ENCODE results near the gene FOXP4.
"Not testable (repeated sequence)": the region's sequence is repeated elsewhere in the genome, so short reads cannot be mapped to it uniquely, and the experiment has no call there.

The FOXP4 gene

DNA sequence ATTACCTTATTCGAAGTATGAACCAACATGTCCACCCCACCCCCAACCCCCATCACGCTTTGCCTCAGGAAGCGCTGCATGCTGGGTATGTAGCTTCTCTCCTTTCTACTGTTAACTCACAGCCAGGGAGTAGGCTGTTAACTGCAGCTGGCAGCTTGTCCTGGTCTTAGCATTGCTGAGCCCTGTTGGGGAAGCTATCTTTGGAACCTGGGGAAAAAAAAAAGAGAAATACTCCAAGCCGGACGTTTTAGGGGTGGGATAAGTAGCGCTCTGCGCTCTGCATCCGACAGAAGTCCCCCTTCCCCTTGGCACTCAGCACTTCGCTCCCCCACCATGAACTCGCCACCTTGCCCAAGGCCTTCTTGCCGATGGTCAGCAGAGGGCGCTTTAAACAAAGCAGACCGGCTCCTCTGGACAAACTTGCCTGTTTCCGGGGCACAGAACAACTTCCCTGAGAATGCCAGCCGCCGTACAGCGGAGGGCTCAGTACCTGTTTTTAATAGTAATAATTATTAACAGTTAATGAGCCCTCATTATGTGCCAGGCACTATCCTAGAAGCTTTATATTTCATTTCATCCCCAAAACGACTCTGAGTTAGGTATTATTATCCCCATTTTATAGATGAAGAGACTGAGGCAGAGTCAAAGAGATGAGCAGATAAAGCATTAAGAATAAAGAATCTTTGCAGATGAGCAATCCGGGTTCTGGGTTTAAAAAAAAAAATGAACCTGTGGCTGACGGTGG lies 56.9 kb downstream of the FOXP4 start:
- DNase-seq: peak; percentile 63 to 66

DNA sequence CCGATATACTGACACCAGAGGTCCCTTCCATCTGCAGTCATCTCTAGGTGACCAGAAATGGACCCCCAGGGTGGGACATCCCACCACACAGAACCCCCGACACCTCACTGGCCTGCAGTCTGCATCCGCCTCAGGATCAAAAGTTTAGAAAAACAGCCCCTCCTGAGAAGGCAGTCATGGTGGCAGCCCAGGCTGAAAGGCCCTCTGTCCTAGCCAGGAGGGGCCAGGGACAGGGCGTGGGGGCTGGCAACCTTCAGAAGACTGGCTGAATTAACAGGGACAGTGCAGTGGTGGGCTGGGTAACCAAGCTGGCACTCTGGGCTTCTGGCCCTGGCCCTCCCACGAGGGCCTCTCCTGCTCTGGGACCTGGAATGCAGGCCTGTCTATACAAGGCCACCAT lies 57.8 kb downstream of the FOXP4 start:
- DNase-seq: no peak

- DNase-seq: no peak
Measured at GRCh38 chr6:41605649-41606048, 59.5 kb downstream of the FOXP4 start.

DNA sequence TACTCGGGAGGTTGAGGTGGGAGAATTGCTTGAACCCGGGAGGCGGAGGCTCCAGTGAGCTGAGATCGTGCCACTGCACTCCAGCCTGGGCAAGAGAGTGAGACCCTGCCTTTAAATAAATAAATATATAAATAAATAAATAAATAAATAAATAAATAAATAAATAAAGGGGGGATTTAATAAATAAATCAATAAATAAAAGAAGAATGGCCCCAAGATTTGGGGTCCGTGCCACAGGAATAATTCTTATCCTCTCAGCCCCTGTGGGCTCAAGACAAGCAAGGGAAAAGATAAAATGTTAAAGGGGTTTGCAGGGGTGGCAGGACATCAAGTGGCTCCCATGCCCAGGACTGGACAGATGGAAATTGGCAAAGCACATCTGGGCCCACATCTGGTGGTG lies 60.9 kb downstream of the FOXP4 start:
- DNase-seq: no peak

DNA sequence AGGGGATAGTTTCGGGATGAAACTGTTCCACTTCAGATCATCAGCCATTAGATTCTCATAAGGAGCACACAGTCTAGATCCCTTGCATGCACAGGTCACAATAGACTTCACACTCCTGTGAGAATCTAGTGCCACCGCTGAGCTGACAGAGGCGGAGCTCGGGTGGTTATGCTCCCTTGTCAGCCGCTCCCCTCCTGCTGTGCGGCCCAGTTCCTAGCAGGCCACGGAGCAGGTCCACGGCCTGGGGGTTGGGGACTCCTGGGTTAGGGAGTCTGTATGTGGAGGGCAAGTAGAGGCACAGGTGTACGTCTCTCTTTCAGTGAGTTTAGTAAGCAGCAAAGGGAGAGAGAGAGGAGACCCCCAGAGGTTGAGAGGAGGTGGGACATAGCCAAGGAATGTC lies 61.6 kb downstream of the FOXP4 start:
- no peak for DNase-seq

DNA sequence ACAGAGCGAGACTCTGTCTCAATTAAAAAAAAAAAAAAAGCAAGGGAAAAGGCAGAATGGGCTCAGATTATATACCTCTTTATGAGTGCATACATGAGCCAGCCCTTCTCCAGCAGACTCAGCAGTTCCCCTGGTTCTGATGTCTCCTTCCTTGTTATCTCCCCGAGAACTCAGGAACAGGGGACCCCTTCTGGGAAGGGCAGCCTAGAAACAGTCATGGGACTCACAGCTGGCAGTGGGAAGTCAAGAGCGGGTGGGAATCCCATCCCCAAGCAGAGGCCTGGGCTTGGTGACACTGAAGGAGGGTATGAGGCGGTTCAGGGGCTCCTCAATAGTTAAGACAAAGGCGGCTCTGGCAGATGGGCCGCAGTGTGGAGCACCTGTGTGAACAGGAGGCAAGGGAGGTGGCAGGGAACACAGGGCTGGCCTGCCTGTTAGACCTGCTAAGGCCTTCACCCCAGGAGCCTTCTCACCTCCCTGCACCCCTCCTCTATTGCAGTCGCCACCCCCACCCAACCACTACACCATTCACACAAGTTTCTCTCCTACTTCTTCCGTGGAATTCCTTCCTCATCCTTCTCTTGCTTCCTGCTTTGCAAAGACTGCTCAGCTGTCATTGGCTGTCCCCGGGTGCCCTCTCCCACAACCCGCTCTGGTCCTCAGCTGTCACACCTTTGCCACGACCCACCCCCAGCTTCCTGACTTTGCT lies 62.4 kb downstream of the FOXP4 start:
- no peak for DNase-seq

GRCh38 chr6:41614715-41615114 lies 68.5 kb downstream of the FOXP4 start:
- no peak for DNase-seq

DNA sequence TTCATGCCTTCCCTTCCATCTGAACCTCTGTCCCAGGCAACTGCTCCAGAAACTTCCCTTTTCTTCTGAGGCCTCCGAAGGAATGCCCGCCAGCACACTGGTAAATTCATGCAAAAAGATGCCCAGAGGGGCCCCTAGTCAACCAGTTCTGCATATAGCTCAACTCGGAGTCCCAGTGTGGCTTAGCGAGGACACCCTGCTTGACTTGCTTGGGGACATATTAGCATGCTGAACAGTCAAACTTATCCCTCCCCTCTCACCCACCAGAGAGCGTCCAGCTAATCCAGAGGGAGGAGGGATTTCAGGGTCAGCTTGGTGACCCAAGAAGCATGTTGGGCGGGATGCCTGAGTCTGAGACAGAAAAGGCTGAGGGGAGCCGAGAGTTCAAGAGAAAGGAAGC lies 69.1 kb downstream of the FOXP4 start:
- DNase-seq: no peak

- DNase-seq: no peak
Measured at GRCh38 chr6:41618598-41618997, 72.4 kb downstream of the FOXP4 start.

DNA sequence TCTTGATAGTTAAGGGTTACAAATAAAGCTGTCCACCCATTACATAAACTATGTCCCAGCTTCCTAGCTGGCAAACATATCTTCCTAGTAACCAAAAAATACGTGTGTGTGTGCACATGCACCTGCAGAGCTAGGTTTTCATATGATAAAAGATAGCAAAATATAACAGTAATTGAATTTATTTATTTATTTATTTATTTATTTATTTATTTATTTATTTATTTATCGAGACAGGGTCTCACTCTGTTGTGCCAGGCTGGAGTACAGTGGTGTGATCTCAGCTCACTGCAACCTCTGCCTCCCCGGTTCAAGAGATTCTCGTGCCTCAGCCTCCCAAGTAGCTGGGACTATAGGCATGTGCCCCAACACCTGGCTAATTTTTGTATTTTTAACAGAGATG lies 73.0 kb downstream of the FOXP4 start:
- DNase-seq: not testable (repeated sequence)

DNA sequence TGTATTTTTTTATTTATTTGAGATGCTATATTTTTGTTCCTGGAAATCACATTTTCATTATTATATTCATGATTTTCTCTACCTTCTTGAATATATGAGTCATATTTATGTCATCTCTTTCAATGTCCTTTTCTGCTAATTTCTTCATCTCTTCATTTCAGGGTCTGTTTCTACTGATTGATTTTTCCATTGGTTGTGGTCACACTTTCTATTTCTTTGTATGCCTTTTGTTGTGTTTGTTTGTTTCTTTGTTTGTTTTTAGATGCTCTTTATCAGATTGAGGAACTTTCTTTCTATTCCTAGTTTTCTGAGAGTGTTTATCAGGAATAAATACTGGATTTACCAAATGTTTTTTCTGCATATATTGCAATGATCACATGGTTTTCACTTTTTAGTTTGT lies 75.2 kb downstream of the FOXP4 start:
- no peak for DNase-seq

- no peak for DNase-seq
Measured at GRCh38 chr6:41621802-41622201, 75.6 kb downstream of the FOXP4 start.

DNA sequence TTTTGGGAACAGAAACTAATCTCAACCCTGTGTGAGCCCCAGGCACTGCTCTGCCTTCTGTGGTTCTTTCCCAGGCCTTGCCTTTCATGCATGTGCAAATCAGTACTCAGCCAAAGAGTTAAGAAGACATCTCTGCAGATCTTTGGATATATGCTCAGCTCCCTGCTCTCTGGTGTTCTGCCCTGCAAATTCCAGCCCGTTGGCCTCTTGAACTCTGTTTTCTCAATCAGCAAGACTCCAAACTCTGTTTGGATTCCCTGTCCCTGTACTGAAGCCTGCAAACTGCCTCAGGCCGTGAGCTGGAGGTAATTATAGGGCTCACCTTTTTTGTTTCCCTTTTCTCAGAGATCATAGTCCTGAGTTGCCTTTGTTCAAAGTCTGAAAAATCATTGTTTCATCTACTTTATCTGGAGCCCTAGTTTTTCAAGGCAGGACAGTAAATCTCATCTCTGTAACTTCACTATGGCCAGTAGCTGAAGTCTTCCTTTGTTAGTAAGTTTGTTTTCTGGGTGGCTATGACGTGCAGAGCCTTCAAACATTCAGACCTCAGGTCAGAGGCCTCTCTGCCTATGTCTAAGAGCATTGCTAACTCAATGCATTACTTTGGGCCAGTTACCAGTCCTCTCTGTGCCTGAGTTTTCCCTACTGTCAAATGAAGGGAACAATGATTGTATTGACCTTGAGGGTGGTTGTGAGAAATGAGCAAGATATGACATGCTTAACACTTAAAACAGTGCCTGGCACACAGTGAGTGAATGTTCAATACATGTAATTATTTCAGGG lies 76.2 kb downstream of the FOXP4 start:
- no peak for DNase-seq

GRCh38 chr6:41623330-41623729 lies 77.1 kb downstream of the FOXP4 start:
- no peak for DNase-seq

DNA sequence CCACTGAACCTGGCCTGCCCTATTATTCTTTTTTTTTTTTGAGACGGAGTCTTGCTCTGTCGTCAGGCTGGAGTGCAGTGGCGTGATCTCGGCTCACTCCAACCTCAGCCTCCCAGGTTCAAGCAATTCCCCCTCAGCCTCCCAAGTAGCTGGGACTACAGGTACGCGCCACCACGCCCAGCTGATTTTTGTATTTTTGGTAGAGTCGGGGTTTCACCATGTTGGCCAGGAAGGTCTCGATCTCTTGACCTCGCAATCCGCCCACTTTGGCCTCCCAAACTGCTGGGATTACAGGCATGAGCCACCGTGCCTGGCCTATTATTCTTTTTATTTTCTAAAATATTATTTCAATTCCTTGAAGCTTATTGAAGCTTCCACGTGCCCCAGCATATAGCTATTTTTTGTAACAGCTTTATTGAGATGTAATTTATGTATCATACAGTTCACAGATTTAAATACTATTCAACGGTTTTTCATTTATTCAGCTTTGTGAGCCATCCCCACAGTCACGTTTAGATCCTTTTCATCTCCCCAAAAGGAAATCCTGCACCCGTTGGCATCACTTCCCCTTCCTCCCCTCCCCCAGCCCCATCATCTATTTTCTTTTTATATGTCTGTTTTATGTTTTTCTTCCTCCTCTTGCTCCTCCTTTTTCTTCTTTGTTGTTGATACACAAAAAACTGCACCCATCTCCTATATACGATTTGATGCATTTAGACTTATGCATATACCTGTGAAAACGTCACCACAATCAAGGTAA lies 78.6 kb downstream of the FOXP4 start:
- no peak for DNase-seq

GRCh38 chr6:41625442-41625841 lies 79.3 kb downstream of the FOXP4 start:
- DNase-seq: no peak

DNA sequence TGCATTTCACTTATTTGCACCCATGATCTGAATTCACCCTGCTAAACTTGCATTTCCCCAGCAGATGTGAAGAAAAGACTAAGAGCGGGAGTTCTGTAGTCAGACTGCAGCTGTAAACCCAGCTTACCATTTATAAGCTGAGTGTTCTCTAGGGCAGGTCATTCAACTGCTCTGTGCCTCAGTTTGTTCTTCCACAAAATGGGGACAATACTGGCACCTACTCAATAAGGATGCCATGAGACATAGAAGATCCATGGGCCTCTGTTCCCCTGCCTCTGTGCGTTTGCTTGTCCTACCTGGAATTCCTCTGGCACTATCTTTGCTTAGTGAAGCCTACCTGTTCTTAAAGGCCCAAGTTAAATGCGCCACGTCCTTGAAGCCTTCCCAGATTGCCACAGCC lies 79.8 kb downstream of the FOXP4 start:
- DNase-seq: no peak

GRCh38 chr6:41626917-41627316 lies 80.7 kb downstream of the FOXP4 start:
- DNase-seq: no peak

- no peak for DNase-seq
Measured at GRCh38 chr6:41629128-41629527, 82.9 kb downstream of the FOXP4 start.

GRCh38 chr6:41630069-41630468 lies 83.9 kb downstream of the FOXP4 start:
- no peak for DNase-seq

DNA sequence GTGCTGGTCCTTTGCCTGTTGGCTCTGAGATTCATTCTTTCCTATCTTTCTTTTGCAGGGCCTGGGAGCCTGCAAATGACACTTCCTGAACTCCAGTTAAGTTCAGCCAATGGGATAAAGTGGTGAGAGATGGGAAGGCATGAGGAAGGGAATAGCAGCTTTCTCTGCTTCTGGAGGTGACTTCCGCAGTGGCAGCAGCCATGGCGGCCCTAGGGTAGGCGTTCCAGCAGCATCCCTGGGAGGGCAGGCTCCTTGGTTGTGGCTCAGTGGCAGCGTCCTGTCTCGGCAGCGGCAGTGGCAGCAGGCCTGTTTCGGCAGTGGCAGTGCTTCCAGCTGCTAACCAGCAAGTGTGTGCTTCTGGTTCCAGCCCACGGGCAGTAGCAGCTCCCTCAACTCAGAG lies 84.8 kb downstream of the FOXP4 start:
- no peak for DNase-seq

DNA sequence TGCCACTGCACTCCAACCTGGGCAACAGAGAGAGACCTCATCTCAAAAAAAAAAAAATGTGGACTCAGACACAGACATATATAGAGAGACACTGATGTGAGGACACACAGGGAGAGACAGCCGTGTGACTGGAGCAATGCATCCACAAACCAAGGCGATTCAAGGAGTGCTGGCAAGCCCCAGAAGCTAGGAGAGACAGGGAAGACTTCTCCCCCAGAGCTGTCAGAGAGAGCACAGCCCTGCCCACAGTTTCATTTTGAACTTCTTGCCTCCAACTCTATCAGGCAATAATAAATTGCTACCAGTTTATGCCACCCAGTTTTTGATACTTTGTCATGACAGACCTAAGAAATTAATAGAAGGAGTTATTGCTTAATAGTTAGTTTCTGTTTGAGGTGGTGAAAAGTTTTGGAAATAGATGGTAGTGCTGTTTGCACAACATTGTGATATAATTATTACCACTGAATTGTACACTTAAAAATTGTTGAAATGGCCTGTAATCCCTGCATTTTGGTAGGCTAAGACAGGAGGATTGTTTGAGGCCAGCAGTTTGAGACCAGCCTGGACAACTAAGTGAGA lies 87.0 kb downstream of the FOXP4 start:
- DNase-seq: no peak

GRCh38 chr6:41634657-41635056 lies 88.5 kb downstream of the FOXP4 start:
- no peak for DNase-seq
